Hepatocyte (in vitro differentiated cells): ENCODE data around the gene SEPTIN5.

Experiments used
- CTCF ChIP-seq: fragments of 200-600 bp; sonication (generic); IDR thresholded peaks from 2 replicates; pipeline ENCODE4 v1.5.1; 2016; ENCODE audit warnings: antibody characterized with exemption, mild to moderate bottlenecking; ENCODE audit not compliant: poor library complexity
- EZH2 ChIP-seq: fragments of 200-600 bp; sonication (generic); IDR thresholded peaks from 2 replicates; pipeline ENCODE4 v1.6.1; 2016; ENCODE audit warnings: antibody characterized with exemption, mild to moderate bottlenecking, borderline replicate concordance
- EZH2phosphoT487 ChIP-seq: fragments of 200-600 bp; sonication (generic); IDR thresholded peaks from one replicate; pipeline ENCODE4 v1.6.1; 2018; ENCODE audit warnings: antibody characterized with exemption, mild to moderate bottlenecking, low read depth, moderate library complexity; ENCODE audit not compliant: unreplicated experiment, severe bottlenecking

DNA sequence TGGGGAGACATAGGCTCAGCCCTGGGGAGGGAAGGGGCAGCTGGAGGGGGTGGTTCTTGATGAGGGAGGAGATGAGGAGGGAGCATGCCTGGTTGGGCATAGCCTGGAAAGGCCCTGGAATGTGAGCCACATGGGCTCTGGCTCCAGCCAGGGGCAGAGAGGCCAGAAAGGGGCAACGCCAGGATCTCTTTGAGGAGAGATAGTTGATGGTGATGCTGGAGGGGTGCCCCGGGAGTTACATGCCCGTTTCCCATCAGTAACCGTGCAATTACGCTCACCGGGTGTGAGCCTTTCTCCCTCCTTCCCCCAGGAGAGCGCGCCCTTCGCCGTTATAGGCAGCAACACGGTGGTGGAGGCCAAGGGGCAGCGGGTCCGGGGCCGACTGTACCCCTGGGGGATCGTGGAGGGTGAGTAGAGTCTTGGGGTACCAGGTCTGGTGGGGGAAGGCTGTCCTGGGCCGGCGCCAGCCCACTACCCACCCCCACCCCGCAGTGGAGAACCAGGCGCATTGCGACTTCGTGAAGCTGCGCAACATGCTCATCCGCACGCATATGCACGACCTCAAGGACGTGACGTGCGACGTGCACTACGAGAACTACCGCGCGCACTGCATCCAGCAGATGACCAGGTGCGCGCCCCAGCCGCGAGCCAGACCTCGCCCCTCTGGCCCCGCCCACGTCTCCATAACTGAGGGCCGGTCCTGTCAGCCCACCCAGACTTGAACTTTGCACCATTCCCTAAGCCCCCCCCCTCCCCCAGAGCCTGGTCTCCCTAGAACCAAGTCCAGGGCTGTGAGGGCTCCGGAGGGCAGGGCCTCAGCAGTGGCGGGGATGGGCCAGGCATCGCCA is 7.3 kb downstream of the SEPTIN5 start:
- TF ChIP-seq CTCF (no peak), EZH2 (no peak), EZH2phosphoT487 (no peak)
